H9 (cell line): ENCODE results near the gene ANAPC1. TPM values are rescaled to one million over a fixed set of nuclear protein-coding genes. Genes with fewer than 3 reads are reported as not detected.
"Not testable (repeated sequence)": the region's sequence is repeated elsewhere in the genome, so short reads cannot be mapped to it uniquely, and the experiment has no call there.

Experiments
- DNase-seq: peaks from one replicate; pipeline ENCODE4 v3.0.0-alpha.2; 2017
- H2AFZ ChIP-seq: one replicate; pipeline ENCODE4 v1.6.1; 2013; ENCODE audit warnings: mild to moderate bottlenecking, low read length, control low read depth, moderate library complexity
- H2AK5ac ChIP-seq: 2 replicates; pipeline ENCODE4 v1.6.1; 2013; ENCODE audit warnings: low read length, control low read depth, mixed read lengths; ENCODE audit not compliant: insufficient read length
- H2BK120ac ChIP-seq: one replicate; pipeline ENCODE4 v1.6.1; 2013; ENCODE audit warnings: low read depth, mild to moderate bottlenecking, low read length, control low read depth, inconsistent platforms; ENCODE audit not compliant: poor library complexity, severe bottlenecking
- H2BK12ac ChIP-seq: 2 replicates; pipeline ENCODE4 v1.6.1; 2013; ENCODE audit warnings: low read length, control low read depth, mixed read lengths, low read depth; ENCODE audit not compliant: insufficient read length
- H2BK15ac ChIP-seq: 2 replicates; pipeline ENCODE4 v1.6.1; 2013; ENCODE audit warnings: low read depth, low read length, control low read depth
- H2BK20ac ChIP-seq: one replicate; pipeline ENCODE4 v1.6.1; 2013; ENCODE audit warnings: low read depth, mild to moderate bottlenecking, low read length, control low read depth, inconsistent platforms; ENCODE audit not compliant: poor library complexity, severe bottlenecking
- H2BK5ac ChIP-seq: 2 replicates; pipeline ENCODE4 v1.6.1; 2013; ENCODE audit warnings: low read length, control low read depth, mixed read lengths; ENCODE audit not compliant: insufficient read length
- H3K14ac ChIP-seq: 2 replicates; pipeline ENCODE4 v1.6.1; 2013; ENCODE audit warnings: low read length, control low read depth; ENCODE audit not compliant: insufficient read depth
- H3K18ac ChIP-seq: 2 replicates; pipeline ENCODE4 v1.6.1; 2013; ENCODE audit warnings: low read depth, mild to moderate bottlenecking, mixed read lengths, low read length, control low read depth; ENCODE audit not compliant: insufficient read length
- H3K23ac ChIP-seq: 2 replicates; pipeline ENCODE4 v1.6.1; 2013; ENCODE audit warnings: low read length, control low read depth, mixed read lengths, low read depth; ENCODE audit not compliant: insufficient read length
- H3K23me2 ChIP-seq: 2 replicates; pipeline ENCODE4 v1.6.1; 2013; ENCODE audit warnings: low read depth, mild to moderate bottlenecking, mixed read lengths, low read length, control low read depth; ENCODE audit not compliant: insufficient read length, poor library complexity, severe bottlenecking
- H3K27ac ChIP-seq: 2 replicates; pipeline ENCODE4 v1.5.1; 2013; ENCODE audit warnings: low read length, control low read depth, mixed read lengths, low read depth; ENCODE audit not compliant: insufficient read length
- H3K27me3 ChIP-seq: 2 replicates; pipeline ENCODE4 v1.6.1; 2013; ENCODE audit warnings: low read length, control low read depth, inconsistent platforms; ENCODE audit not compliant: insufficient read depth
- H3K4ac ChIP-seq: 2 replicates; pipeline ENCODE4 v1.6.1; 2013; ENCODE audit warnings: low read depth, mild to moderate bottlenecking, control low read depth, inconsistent platforms, low read length, moderate library complexity
- H3K4me1 ChIP-seq: 2 replicates; pipeline ENCODE4 v1.6.1; 2013; ENCODE audit warnings: low read length, control low read depth, inconsistent platforms; ENCODE audit not compliant: insufficient read depth
- H3K4me2 ChIP-seq: 2 replicates; pipeline ENCODE4 v1.6.1; 2013; ENCODE audit warnings: low read length, control low read depth, mixed read lengths; ENCODE audit not compliant: insufficient read length, insufficient read depth
- H3K56ac ChIP-seq: 2 replicates; pipeline ENCODE4 v1.6.1; 2013; ENCODE audit warnings: low read depth, mild to moderate bottlenecking, mixed read lengths, low read length, control low read depth; ENCODE audit not compliant: insufficient read length
- H3K79me1 ChIP-seq: 2 replicates; pipeline ENCODE4 v1.6.1; 2013; ENCODE audit warnings: low read depth, mild to moderate bottlenecking, moderate library complexity, low read length, control low read depth, inconsistent platforms; ENCODE audit not compliant: insufficient read depth, poor library complexity, severe bottlenecking
- H3K79me2 ChIP-seq: 2 replicates; pipeline ENCODE4 v1.6.1; 2013; ENCODE audit warnings: low read length, control low read depth, inconsistent platforms; ENCODE audit not compliant: insufficient read depth
- H3K9ac ChIP-seq: 2 replicates; pipeline ENCODE4 v1.6.1; 2013; ENCODE audit warnings: low read length, control low read depth, mixed read lengths; ENCODE audit not compliant: insufficient read length; ENCODE audit errors: extremely low read depth
- H3K9me3 ChIP-seq: one replicate; pipeline ENCODE4 v1.6.1; 2013; ENCODE audit warnings: low read depth, low read length, inconsistent platforms; ENCODE audit not compliant: control insufficient read depth
- H3T11ph ChIP-seq: one replicate; pipeline ENCODE4 v1.6.1; 2013; ENCODE audit warnings: mild to moderate bottlenecking, low read length, control low read depth, inconsistent platforms
- H4K20me1 ChIP-seq: one replicate; pipeline ENCODE4 v1.6.1; 2013; ENCODE audit not compliant: control insufficient read depth, insufficient read length, insufficient read depth
- H4K5ac ChIP-seq: 2 replicates; pipeline ENCODE4 v1.6.1; 2013; ENCODE audit warnings: low read depth, mild to moderate bottlenecking, mixed read lengths, low read length, control low read depth; ENCODE audit not compliant: insufficient read length
- H4K8ac ChIP-seq: replicated peaks from 2 replicates; pipeline ENCODE4 v1.6.1; 2013; ENCODE audit warnings: low read length, control low read depth, mixed read lengths, low read depth; ENCODE audit not compliant: insufficient read length
- H4K91ac ChIP-seq: 2 replicates; pipeline ENCODE4 v1.6.1; 2013; ENCODE audit warnings: low read depth, mild to moderate bottlenecking, moderate library complexity, mixed read lengths, low read length, control low read depth; ENCODE audit not compliant: insufficient read length
- H3K27ac Mint-ChIP-seq, 3 experiments: 2 replicates in 2 of 3; 3 replicates in 1 of 3; pipeline ENCODE4 v1.8.0; 2020 to 2021; ENCODE audit warnings: mixed read lengths in 3 of 3, mild to moderate bottlenecking in 1 of 3, moderate library complexity in 1 of 3
- H3K27me3 Mint-ChIP-seq: 2 replicates; pipeline ENCODE4 v1.8.0; 2021; ENCODE audit warnings: low read depth, mild to moderate bottlenecking, moderate library complexity, mixed read lengths
- H3K36me3 Mint-ChIP-seq, 3 experiments: 2 replicates in 2 of 3; 3 replicates in 1 of 3; pipeline ENCODE4 v1.8.0; 2020 to 2021; ENCODE audit warnings: low read depth in 3 of 3, mixed read lengths in 3 of 3; ENCODE audit not compliant: insufficient read depth in 1 of 3
- H3K4me1 Mint-ChIP-seq, 2 experiments: 2 replicates each; pipeline ENCODE4 v1.8.0; 2020; ENCODE audit warnings: mixed read lengths in 2 of 2
- H3K4me3 Mint-ChIP-seq, 2 experiments: 2 replicates in 1 of 2; 3 replicates in 1 of 2; pipeline ENCODE4 v1.8.0; 2020 to 2021; ENCODE audit warnings: mild to moderate bottlenecking in 2 of 2, mixed read lengths in 2 of 2, moderate library complexity in 1 of 2
- H3K9me3 Mint-ChIP-seq, 2 experiments: 2 replicates in 1 of 2; 3 replicates in 1 of 2; pipeline ENCODE4 v1.8.0; 2020; ENCODE audit warnings: mild to moderate bottlenecking in 2 of 2, mixed read lengths in 2 of 2, moderate library complexity in 1 of 2
- WGBS: extraction: QIAGEN DNeasy Blood & Tissue Kit; methylation state at CpG from one replicate; pipeline ENCODE4 v1.1.7; 2013; ENCODE audit warnings: missing lambda C conversion rate, low lambda C conversion rate, mixed read lengths; ENCODE audit not compliant: insufficient read length; ENCODE audit errors: extremely low coverage; 5-methylcytosine and 5-hydroxymethylcytosine counted together
- total RNA-seq: library from RNA; stranded (reverse); gene quantifications from 2 replicates; pipeline ENCODE4 v1.2.1, GENCODE V29; 2021

The ANAPC1 gene
- total RNA-seq, 1 experiment from 2014 or later, result 79.1 TPM

DNA sequence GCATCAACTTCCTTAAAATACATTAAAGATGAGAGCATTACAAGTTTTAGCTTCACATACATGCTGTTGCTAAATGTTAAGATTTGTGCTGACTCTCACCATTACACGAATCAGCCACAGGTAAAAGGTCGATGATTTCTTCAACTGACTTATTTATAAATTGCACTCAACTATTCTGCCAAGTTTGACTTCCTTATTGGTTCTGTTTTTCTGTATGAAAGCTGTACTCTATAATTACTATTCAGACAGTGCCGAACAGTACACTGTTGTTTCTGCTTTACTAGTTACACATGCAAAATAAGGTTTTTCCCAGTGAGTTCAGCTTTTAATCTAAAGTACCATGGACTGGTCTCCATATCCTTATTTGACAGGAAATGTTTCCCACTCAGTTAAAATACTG, 18.9 kb downstream of the ANAPC1 start:
- H3K27ac Mint-ChIP-seq, DNase-seq, H2AK5ac ChIP-seq, H3K4me3 Mint-ChIP-seq, H2BK120ac ChIP-seq, H2BK12ac ChIP-seq, H3K9ac ChIP-seq, H4K5ac ChIP-seq, H4K91ac ChIP-seq, H3K18ac ChIP-seq, H3K4me1 ChIP-seq, H3K9me3 Mint-ChIP-seq, H3K4me2 ChIP-seq, H3K14ac ChIP-seq, H3K23me2 ChIP-seq, H2BK20ac ChIP-seq, H3K9me3 ChIP-seq, H3K4me1 Mint-ChIP-seq, H3K4ac ChIP-seq, H3K27me3 ChIP-seq, H2BK5ac ChIP-seq, H3T11ph ChIP-seq, H3K56ac ChIP-seq, H3K79me2 ChIP-seq, H3K27me3 Mint-ChIP-seq, H2AFZ ChIP-seq, H2BK15ac ChIP-seq, H3K27ac ChIP-seq, H4K20me1 ChIP-seq, H4K8ac ChIP-seq, H3K23ac ChIP-seq, H3K79me1 ChIP-seq: not testable (repeated sequence)
- peaks cover 19 to 56% (median 40%) of the 10 kb centered on the region in 3 experiments for H3K36me3 Mint-ChIP-seq
- WGBS, result no CpG with 5 or more reads among the region's 3 CpGs

DNA sequence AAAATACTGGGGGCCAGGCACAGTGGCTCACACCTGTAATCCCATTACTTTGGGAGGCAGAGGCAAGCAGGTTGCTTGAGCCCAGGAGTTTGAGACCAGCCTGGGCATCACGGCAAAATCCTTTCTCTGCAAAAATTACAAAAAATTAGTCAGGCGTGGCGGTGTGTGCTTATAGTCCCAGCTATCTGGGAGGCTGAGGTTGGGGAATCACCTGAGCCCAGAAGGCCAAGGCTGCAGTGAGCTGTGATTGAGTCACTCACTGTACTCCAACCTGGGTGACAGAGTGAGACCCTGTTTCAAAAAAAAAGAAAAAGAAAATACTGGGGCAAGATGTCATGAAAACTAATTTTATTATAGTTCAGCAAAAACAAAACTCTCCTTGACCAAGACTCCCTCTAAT, 24.0 kb downstream of the ANAPC1 start:
- not testable (repeated sequence) for H3K79me2 ChIP-seq, H3K9me3 Mint-ChIP-seq, H3K4me1 Mint-ChIP-seq, H3K4me2 ChIP-seq, H3K18ac ChIP-seq, H4K5ac ChIP-seq, H4K20me1 ChIP-seq, H3T11ph ChIP-seq, H3K9ac ChIP-seq, H3K23me2 ChIP-seq, H2AFZ ChIP-seq, DNase-seq, H3K4me1 ChIP-seq, H2BK120ac ChIP-seq, H3K27me3 Mint-ChIP-seq, H3K27ac ChIP-seq, H3K4ac ChIP-seq, H3K27me3 ChIP-seq, H2BK12ac ChIP-seq, H3K27ac Mint-ChIP-seq, H4K91ac ChIP-seq, H3K14ac ChIP-seq, H3K9me3 ChIP-seq, H3K79me1 ChIP-seq, H3K4me3 Mint-ChIP-seq, H2BK15ac ChIP-seq, H2BK20ac ChIP-seq, H2AK5ac ChIP-seq, H3K56ac ChIP-seq, H3K23ac ChIP-seq, H4K8ac ChIP-seq, H2BK5ac ChIP-seq
- H3K36me3 Mint-ChIP-seq, result peaks cover 26 to 60% (median 49%) of the 10 kb centered on the region in 3 experiments
- no CpG with 5 or more reads among the region's 3 CpGs for WGBS
